HCT116 (cell line): ENCODE data around the gene CFAP45. TPM values are rescaled to one million over a fixed set of nuclear protein-coding genes. Genes with fewer than 3 reads are reported as not detected.

Experiments
- ATAC-seq: fragments of 200-7000 bp; cut with Tn5 transposase; 2 replicates; pipeline ENCODE4 v1.9.1; 2020; ENCODE audit warnings: mild to moderate bottlenecking, moderate library complexity
- BruUV-seq: library from RNA; stranded (reverse); fragments of 400-500 nt; replicated peaks from 2 replicates; lab custom pipeline; 2021; lab: Mats Ljungman, UMichigan
- CTCF ChIA-PET: fragments of 300-600 bp; sonication (Branson Sonifier 250); formaldehyde crosslinking; loops from one replicate; lab custom pipeline; 2021; ENCODE audit warnings: antibody characterized with exemption; lab: Charles Lee
- POLR2A ChIA-PET: fragments of 300-600, 350-600 bp; sonication (Branson Sonifier 250); formaldehyde crosslinking; loops from one replicate; lab custom pipeline; 2021; ENCODE audit warnings: antibody characterized with exemption; lab: Charles Lee
- RAD21 ChIA-PET, 2 experiments: fragments of 300-600 bp; sonication (Branson Sonifier 250); formaldehyde crosslinking; loops; one replicate each; lab custom pipeline; 2023; ENCODE audit warnings: low total read pairs in 2 of 2; ENCODE audit not compliant: uncharacterized antibody in 2 of 2, unreplicated experiment in 2 of 2, low non-redundant PET in 1 of 2; lab: Charles Lee
- DNase-seq: peaks from one replicate; pipeline ENCODE4 v3.0.0-alpha.2; 2010; ENCODE audit warnings: low read depth, low spot score
- H2AFZ ChIP-seq: fragments of 200-600 bp; shearing (Covaris generic), sonication (generic); 2 replicates; pipeline ENCODE4 v1.6.1; 2017; ENCODE audit warnings: low read depth, mixed run types, mixed read lengths, antibody characterized with exemption, low read length; ENCODE audit not compliant: poor library complexity, severe bottlenecking
- H3K27ac ChIP-seq: 2 replicates; pipeline ENCODE4 v1.5.1; 2012; ENCODE audit warnings: low read depth, low read length
- H3K27me3 ChIP-seq: fragments of 200-600 bp; sonication (generic); 2 replicates; pipeline ENCODE4 v1.6.1; 2016; ENCODE audit warnings: mixed run types, low read length, mixed read lengths; ENCODE audit not compliant: insufficient read depth
- H3K36me3 ChIP-seq, 2 experiments: fragments of 200-500 bp in 1 of 2; fragments of 200-600 bp in 1 of 2; sonication (Bioruptor generic) in 1 of 2; sonication (generic) in 1 of 2; 2 replicates each; pipeline versions ENCODE4 v1.5.1 to v1.6.1; 2014 to 2016; ENCODE audit warnings: low read length in 2 of 2, inconsistent platforms in 1 of 2, mixed read lengths in 1 of 2, mixed run types in 1 of 2; ENCODE audit not compliant: insufficient read depth in 2 of 2, control insufficient read depth in 1 of 2
- H3K4me1 ChIP-seq, 2 experiments: fragments of 200-600 bp in 1 of 2; sonication (generic) in 1 of 2; 2 replicates each; pipeline versions ENCODE4 v1.5.1 to v1.6.1; 2012 to 2017; ENCODE audit warnings: low read length in 2 of 2, inconsistent platforms in 1 of 2, mild to moderate bottlenecking in 1 of 2, mixed read lengths in 1 of 2, mixed run types in 1 of 2, moderate library complexity in 1 of 2; ENCODE audit not compliant: insufficient read depth in 2 of 2, control insufficient read depth in 1 of 2
- H3K4me2 ChIP-seq: fragments of 200-600 bp; sonication (generic); 2 replicates; pipeline ENCODE4 v1.6.1; 2017; ENCODE audit warnings: mixed run types, low read length, mixed read lengths
- H3K4me3 ChIP-seq, 2 experiments: fragments of 200-600 bp in 1 of 2; sonication (generic) in 1 of 2; replicated peaks in 1 of 2; 2 replicates each; pipeline ENCODE4 v1.5.1; 2011 to 2016; ENCODE audit warnings: low read length in 2 of 2, control low read depth in 1 of 2, low read depth in 1 of 2, mild to moderate bottlenecking in 1 of 2, mixed read lengths in 1 of 2, mixed run types in 1 of 2
- H3K79me2 ChIP-seq: fragments of 200-600 bp; sonication (generic); 2 replicates; pipeline ENCODE4 v1.6.1; 2017; ENCODE audit warnings: mild to moderate bottlenecking, mixed run types, low read length, moderate library complexity, mixed read lengths; ENCODE audit not compliant: insufficient read depth
- H3K9ac ChIP-seq: fragments of 200-600 bp; sonication (generic); 2 replicates; pipeline ENCODE4 v1.6.1; 2016; ENCODE audit warnings: low read length, mixed read lengths
- H3K9me2 ChIP-seq: fragments of 200-600 bp; sonication (generic), shearing (Covaris generic); 2 replicates; pipeline ENCODE4 v1.6.1; 2017; ENCODE audit warnings: mixed run types, mild to moderate bottlenecking, moderate library complexity; ENCODE audit not compliant: insufficient read depth
- H3K9me3 ChIP-seq, 2 experiments: fragments of 200-500 bp in 1 of 2; fragments of 200-600 bp in 1 of 2; sonication (Bioruptor generic) in 1 of 2; sonication (generic) in 1 of 2; 2 replicates each; pipeline ENCODE4 v1.6.1; 2014 to 2017; ENCODE audit warnings: low read length in 2 of 2, mixed read lengths in 2 of 2, inconsistent platforms in 1 of 2, low read depth in 1 of 2, mild to moderate bottlenecking in 1 of 2, mixed run types in 1 of 2, moderate library complexity in 1 of 2; ENCODE audit not compliant: control insufficient read depth in 1 of 2, insufficient read depth in 1 of 2
- H4K20me1 ChIP-seq: fragments of 200-600 bp; sonication (generic), shearing (Covaris generic); 2 replicates; pipeline ENCODE4 v1.6.1; 2017; ENCODE audit warnings: mixed run types, mild to moderate bottlenecking, moderate library complexity; ENCODE audit not compliant: insufficient read depth
- CBX3 ChIP-seq: IDR thresholded peaks from 2 replicates; pipeline ENCODE4 v1.6.1; 2012; ENCODE audit warnings: low read depth
- ELF1 ChIP-seq: IDR thresholded peaks from 2 replicates; pipeline ENCODE4 v1.6.1; 2012; ENCODE audit warnings: low read depth, borderline replicate concordance
- EZH2phosphoT487 ChIP-seq: fragments of 200-600 bp; IDR thresholded peaks from 2 replicates; pipeline ENCODE4 v1.6.1; 2018; ENCODE audit warnings: antibody characterized with exemption, borderline replicate concordance
- JUND ChIP-seq: IDR thresholded peaks from 2 replicates; pipeline ENCODE4 v1.6.1; 2012
- POLR2A ChIP-seq: IDR thresholded peaks from 2 replicates; pipeline ENCODE4 v1.7.0; 2011; ENCODE audit warnings: borderline replicate concordance; ENCODE audit not compliant: insufficient read depth, insufficient read length; ENCODE audit errors: extremely low read depth
- SIN3A ChIP-seq: IDR thresholded peaks from 2 replicates; pipeline ENCODE4 v1.6.1; 2012; ENCODE audit warnings: low read depth
- SP1 ChIP-seq: IDR thresholded peaks from 2 replicates; pipeline ENCODE4 v1.6.1; 2012; ENCODE audit warnings: low read depth
- YY1 ChIP-seq: IDR thresholded peaks from 2 replicates; pipeline ENCODE4 v1.6.1; 2011; ENCODE audit warnings: low read length, low read depth, moderate library complexity, mild to moderate bottlenecking; ENCODE audit not compliant: insufficient replicate concordance; ENCODE audit errors: extremely low read depth
- ZFX ChIP-seq: fragments of 450-650 bp; IDR thresholded peaks from 2 replicates; pipeline ENCODE4 v1.6.1; 2017
- ZNF274 ChIP-seq: fragments of 200-500 bp; sonication (Bioruptor generic); IDR thresholded peaks from 2 replicates; pipeline ENCODE4 v1.6.1; 2014; ENCODE audit warnings: mild to moderate bottlenecking, low read depth, low read length, inconsistent platforms
- intact Hi-C: fragments of 100-400 bp; cut with micrococcal nuclease; formaldehyde crosslinking; loops from 2 replicates; pipeline ENCODE4 v1.10.0; 2022
- total RNA-seq: library from RNA; stranded (reverse); gene quantifications from one replicate; pipeline ENCODE4 v1.2.1, GENCODE V29; 2021; ENCODE audit not compliant: unreplicated experiment
- TF ChIP-seq, protein P1 (sequence below): IDR thresholded peaks from 2 replicates; pipeline ENCODE4 v1.6.1; 2011; ENCODE audit warnings: mild to moderate bottlenecking, low read length, moderate library complexity; ENCODE audit not compliant: insufficient replicate concordance; ENCODE audit errors: extremely low read depth
- TF ChIP-seq, protein P2 (sequence below): IDR thresholded peaks from 2 replicates; pipeline ENCODE4 v1.6.1; 2012; ENCODE audit warnings: low read depth

CFAP45 gene
- total RNA-seq, 1 experiment from 2014 or later: 0.59 TPM

DNA sequence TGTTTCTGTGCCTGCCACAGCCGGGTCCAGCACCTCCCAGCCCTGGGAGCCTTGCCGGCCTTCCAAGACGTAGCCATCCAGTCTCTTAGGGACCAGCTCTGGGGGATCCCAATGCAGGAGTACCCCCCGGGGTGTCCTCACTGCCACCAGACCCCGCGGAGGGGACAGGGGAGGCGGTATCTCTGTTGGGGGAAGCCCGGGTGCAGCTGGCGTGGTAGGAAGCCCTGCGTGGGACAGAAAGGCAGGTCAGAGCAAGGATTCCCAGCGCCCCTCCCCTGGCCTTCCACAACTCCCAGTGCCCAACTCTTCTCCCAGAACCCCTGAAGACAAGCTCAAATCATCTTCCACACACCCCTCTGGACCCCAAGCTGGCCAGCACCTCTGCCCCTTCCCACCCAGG lies 30.3 kb upstream of the CFAP45 start:
- ATAC-seq: no peak
- no peaks in the 10 kb centered on the region for H3K9me2 ChIP-seq
- H4K20me1 ChIP-seq: no peaks in the 10 kb centered on the region
- H3K27me3 ChIP-seq: no peaks in the 10 kb centered on the region
- H3K4me1 ChIP-seq: peaks cover 5 to 12% of the 10 kb centered on the region in 2 experiments; a peak in 3 of 4 replicates
- TF ChIP-seq, protein P1, sequence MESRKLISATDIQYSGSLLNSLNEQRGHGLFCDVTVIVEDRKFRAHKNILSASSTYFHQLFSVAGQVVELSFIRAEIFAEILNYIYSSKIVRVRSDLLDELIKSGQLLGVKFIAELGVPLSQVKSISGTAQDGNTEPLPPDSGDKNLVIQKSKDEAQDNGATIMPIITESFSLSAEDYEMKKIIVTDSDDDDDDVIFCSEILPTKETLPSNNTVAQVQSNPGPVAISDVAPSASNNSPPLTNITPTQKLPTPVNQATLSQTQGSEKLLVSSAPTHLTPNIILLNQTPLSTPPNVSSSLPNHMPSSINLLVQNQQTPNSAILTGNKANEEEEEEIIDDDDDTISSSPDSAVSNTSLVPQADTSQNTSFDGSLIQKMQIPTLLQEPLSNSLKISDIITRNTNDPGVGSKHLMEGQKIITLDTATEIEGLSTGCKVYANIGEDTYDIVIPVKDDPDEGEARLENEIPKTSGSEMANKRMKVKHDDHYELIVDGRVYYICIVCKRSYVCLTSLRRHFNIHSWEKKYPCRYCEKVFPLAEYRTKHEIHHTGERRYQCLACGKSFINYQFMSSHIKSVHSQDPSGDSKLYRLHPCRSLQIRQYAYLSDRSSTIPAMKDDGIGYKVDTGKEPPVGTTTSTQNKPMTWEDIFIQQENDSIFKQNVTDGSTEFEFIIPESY: no peak
- TF ChIP-seq ELF1 (no peak), ZFX (no peak), CBX3 (no peak), JUND (no peak), ZNF274 (no peak), SIN3A (no peak), YY1 (no peak), POLR2A (no peak), EZH2phosphoT487 (no peak), SP1 (no peak)
- TF ChIP-seq, protein P2, sequence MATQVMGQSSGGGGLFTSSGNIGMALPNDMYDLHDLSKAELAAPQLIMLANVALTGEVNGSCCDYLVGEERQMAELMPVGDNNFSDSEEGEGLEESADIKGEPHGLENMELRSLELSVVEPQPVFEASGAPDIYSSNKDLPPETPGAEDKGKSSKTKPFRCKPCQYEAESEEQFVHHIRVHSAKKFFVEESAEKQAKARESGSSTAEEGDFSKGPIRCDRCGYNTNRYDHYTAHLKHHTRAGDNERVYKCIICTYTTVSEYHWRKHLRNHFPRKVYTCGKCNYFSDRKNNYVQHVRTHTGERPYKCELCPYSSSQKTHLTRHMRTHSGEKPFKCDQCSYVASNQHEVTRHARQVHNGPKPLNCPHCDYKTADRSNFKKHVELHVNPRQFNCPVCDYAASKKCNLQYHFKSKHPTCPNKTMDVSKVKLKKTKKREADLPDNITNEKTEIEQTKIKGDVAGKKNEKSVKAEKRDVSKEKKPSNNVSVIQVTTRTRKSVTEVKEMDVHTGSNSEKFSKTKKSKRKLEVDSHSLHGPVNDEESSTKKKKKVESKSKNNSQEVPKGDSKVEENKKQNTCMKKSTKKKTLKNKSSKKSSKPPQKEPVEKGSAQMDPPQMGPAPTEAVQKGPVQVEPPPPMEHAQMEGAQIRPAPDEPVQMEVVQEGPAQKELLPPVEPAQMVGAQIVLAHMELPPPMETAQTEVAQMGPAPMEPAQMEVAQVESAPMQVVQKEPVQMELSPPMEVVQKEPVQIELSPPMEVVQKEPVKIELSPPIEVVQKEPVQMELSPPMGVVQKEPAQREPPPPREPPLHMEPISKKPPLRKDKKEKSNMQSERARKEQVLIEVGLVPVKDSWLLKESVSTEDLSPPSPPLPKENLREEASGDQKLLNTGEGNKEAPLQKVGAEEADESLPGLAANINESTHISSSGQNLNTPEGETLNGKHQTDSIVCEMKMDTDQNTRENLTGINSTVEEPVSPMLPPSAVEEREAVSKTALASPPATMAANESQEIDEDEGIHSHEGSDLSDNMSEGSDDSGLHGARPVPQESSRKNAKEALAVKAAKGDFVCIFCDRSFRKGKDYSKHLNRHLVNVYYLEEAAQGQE: no peak
- ChIA-PET POLR2A (no interaction called here), RAD21 (no interaction called here), CTCF (interaction anchor here (2.5 kb wide), 1 partner anchor 77 kb away, joined by 15 read pairs; no protein-coding TSS in a partner anchor)
- no peak overlapping the region for H3K4me2 ChIP-seq
- H3K79me2 ChIP-seq: no peaks in the 10 kb centered on the region
- H3K9ac ChIP-seq: no peak overlapping the region
- no peak overlapping the region for H2AFZ ChIP-seq
- H3K27ac ChIP-seq: no peak overlapping the region
- no peak for DNase-seq
- BruUV-seq: no TSS peak
- H3K9me3 ChIP-seq: no peaks in the 10 kb centered on the region
- intact Hi-C loops: no loop called here
- no peaks in the 10 kb centered on the region; a peak in 1 of 4 replicates for H3K36me3 ChIP-seq
- H3K4me3 ChIP-seq: no peak overlapping the region
